Brain microvascular endothelial cell (primary cell): ENCODE results near the gene RPS15.
"Not testable (repeated sequence)": the region's sequence is repeated elsewhere in the genome, so short reads cannot be mapped to it uniquely, and the experiment has no call there.

ENCODE experiments used
- DNase-seq: peaks from one replicate; pipeline ENCODE4 v3.0.0-alpha.2; 2020
- H3K27ac ChIP-seq: fragments of 250-450 bp; sonication (Bioruptor Pico); 2 replicates; pipeline ENCODE4 v1.5.1; 2020; ENCODE audit warnings: mild to moderate bottlenecking, moderate library complexity
- H3K27me3 ChIP-seq: fragments of 250-450 bp; sonication (Bioruptor Pico); replicated peaks from 2 replicates; pipeline ENCODE4 v1.5.1; 2020; ENCODE audit warnings: mild to moderate bottlenecking
- H3K36me3 ChIP-seq: fragments of 250-450 bp; sonication (Bioruptor Pico); replicated peaks from 2 replicates; pipeline ENCODE4 v1.5.1; 2020; ENCODE audit warnings: mild to moderate bottlenecking
- H3K4me3 ChIP-seq: 2 replicates; pipeline ENCODE4 v1.5.1; 2011; ENCODE audit warnings: low read depth, mild to moderate bottlenecking, control low read depth, low read length, moderate library complexity
- CTCF ChIP-seq: IDR thresholded peaks from 2 replicates; pipeline ENCODE4 v1.5.1; 2011; ENCODE audit warnings: low read depth, mild to moderate bottlenecking, moderate library complexity, low read length, control low read depth, inconsistent platforms; ENCODE audit errors: missing control alignments
- in situ Hi-C: cut with HindIII; loops from 2 replicates; pipeline ENCODE4 v1.10.0; 2017; ENCODE audit warnings: low sequenced_read_pairs, low pct_ligation_motif_present

RPS15 gene

GRCh38 chr19:1474765-1475351 is 36.7 kb downstream of the RPS15 start:
- TF ChIP-seq CTCF = no peak
- in situ Hi-C loops = loop anchor here (5.0 kb wide), 1 partner anchor 193 kb away; no protein-coding TSS in a partner anchor
- DNase-seq = no peak

DNA sequence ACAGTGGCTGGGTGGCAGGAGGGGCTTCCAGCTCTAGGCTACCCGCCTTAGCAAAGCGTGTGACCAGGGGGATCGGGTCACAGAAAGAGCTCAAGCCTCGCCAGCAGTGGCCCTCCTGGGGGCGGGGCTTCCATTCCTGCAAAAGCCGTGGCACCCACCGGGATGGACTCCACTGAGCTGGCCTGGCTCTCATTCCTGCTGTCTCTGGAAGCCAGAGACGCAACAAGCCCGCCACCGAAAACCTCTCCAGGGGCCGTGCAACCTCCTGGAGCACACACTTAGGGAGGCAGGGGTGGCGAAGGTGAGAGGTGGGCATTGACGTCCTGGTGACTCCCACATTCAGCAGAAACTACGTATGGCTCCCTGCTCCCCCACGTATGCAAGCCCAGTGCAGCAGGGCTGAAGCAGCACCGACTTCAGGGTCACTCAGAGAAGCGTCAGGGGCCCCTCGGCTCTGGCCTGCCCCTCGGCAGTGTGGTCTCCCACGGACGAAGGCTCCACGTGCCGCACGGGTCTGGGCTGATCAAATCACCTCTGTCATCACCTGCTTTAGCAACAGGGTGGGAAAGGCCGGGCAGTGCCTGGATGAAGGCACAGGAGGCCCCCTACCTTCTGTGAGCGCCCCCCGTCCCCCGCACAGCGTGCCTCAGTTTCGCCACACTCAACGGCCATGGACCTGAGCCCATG is 37.7 kb downstream of the RPS15 start:
- no peak overlapping the region for H3K4me3 ChIP-seq
- DNase-seq = no peak
- peaks cover 13% of the 10 kb centered on the region for H3K27me3 ChIP-seq
- no peak for TF ChIP-seq CTCF
- no peaks in the 10 kb centered on the region for H3K36me3 ChIP-seq
- in situ Hi-C loops = no loop called here
- no peak overlapping the region for H3K27ac ChIP-seq

More at GRCh38 chr19:1474765-1475351, 36.7 kb downstream of the RPS15 start:
- Histone ChIP-seq H3K4me3 (no peak overlapping the region), H3K27ac (no peak overlapping the region), H3K27me3 (peaks cover 23% of the 10 kb centered on the region), H3K36me3 (no peaks in the 10 kb centered on the region)

DNA sequence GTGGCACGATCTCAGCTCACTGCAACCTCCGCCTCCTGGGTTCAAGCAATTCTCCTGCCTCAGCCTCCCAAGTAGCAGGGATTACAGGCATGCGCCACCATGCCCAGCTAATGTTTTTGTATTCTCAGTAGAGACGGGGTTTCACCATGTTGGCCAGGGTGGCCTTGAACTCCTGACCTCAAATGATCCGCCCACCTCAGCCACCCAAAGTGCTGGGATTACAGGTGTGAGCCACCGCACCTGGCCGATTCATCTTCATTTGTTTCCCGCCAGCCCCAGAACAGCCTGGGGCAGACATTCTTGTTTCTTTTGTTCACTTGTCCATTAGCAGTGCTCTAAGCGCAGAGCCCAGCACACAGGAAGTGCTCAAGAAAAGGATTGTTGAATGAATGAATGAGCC is 38.9 kb downstream of the RPS15 start:
- H3K4me3 ChIP-seq, DNase-seq, H3K27me3 ChIP-seq, H3K27ac ChIP-seq, H3K36me3 ChIP-seq, in situ Hi-C loops: not testable (repeated sequence)

GRCh38 chr19:1478934-1479707 is 40.9 kb downstream of the RPS15 start, which contains the start of gene C19orf25:
Gene C19orf25, minus strand, starts transcription at chr19:1479215. Its CDS starts 312 bp downstream, at chr19:1478903.
- DNase-seq = peak; percentile 87
- H3K27me3 ChIP-seq = no peaks in the 10 kb centered on the region
- H3K27ac ChIP-seq = peak within 1 kb of the TSS; percentile 3
- H3K36me3 ChIP-seq = no peaks in the 10 kb centered on the region
- peak within 1 kb of the TSS; percentile 78 for H3K4me3 ChIP-seq
- in situ Hi-C loops = no loop called here
- no peak for TF ChIP-seq CTCF

DNA sequence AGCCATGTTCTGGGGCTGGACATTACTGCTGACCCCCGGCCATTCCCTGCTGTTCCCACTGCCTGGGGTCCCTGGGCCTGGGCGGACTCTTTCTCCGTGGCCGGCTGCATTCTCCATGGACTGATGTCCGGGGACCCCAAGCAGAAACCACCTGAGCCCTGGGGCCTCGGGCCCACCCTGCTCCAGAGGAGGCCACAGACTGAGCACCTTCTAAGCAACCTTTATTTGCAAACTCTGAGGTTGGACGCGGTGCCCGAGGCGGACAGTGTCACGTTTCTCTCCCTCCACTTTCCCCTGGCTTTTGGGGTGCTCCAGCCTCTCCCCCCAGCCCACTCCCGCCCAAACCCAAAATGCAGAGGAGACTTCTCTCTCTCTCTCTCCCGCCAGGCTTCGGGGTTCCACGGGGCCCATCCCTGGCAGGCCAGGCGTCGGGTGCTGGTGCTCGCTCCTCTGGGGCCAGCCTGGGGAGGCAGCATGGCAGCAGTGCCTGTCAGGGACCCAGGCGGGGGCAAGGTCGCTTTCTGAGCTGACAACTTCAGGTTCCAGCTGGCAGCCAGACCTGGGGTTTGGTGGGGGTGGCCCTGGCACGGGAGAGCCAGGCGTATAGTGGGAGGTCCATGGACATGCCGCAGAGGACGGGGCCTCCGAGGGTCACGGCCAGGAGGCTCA is 43.2 kb downstream of the RPS15 start:
- in situ Hi-C loops = no loop called here
- no peak for DNase-seq

More for the DNA sequence above, 43.2 kb downstream of the RPS15 start:
- H3K27me3 ChIP-seq = no peaks in the 10 kb centered on the region
- H3K4me3 ChIP-seq = no peak overlapping the region
- TF ChIP-seq CTCF = no peak
- H3K36me3 ChIP-seq = no peaks in the 10 kb centered on the region
- no peak overlapping the region for H3K27ac ChIP-seq
